GM15510 (cell line): ENCODE measurements around the gene PRMT9.

ENCODE experiments used
- POLR2A ChIP-seq: IDR thresholded peaks from 3 replicates; pipeline ENCODE4 v1.6.1; 2011; ENCODE audit warnings: borderline replicate concordance; ENCODE audit not compliant: insufficient read length; ENCODE audit errors: extremely low read depth

Gene PRMT9

GRCh38 chr4:147693218-147693617 is 9.3 kb upstream of the PRMT9 start:
- TF ChIP-seq POLR2A: no peak

- no peak for TF ChIP-seq POLR2A
These were observed 7.9 kb upstream of the PRMT9 start for GRCh38 chr4:147691820-147692219.

- no peak for TF ChIP-seq POLR2A
These were observed 5.1 kb upstream of the PRMT9 start for GRCh38 chr4:147689067-147689466.

- TF ChIP-seq POLR2A: no peak
These were observed 773 bp downstream of the PRMT9 start for GRCh38 chr4:147683188-147683591.

- TF ChIP-seq POLR2A: no peak
These were observed 1.2 kb downstream of the PRMT9 start for GRCh38 chr4:147682755-147683154.

- no peak for TF ChIP-seq POLR2A
These were observed 5.0 kb downstream of the PRMT9 start for GRCh38 chr4:147678796-147679549.

- TF ChIP-seq POLR2A: no peak
These were observed 5.9 kb downstream of the PRMT9 start for GRCh38 chr4:147678106-147678505.

- no peak for TF ChIP-seq POLR2A
These were observed 9.5 kb downstream of the PRMT9 start for GRCh38 chr4:147674496-147674895.

GRCh38 chr4:147674073-147674472 is 9.9 kb downstream of the PRMT9 start:
- no peak for TF ChIP-seq POLR2A

- TF ChIP-seq POLR2A: no peak
These were observed 25.5 kb downstream of the PRMT9 start for GRCh38 chr4:147658501-147658900.

GRCh38 chr4:147655639-147656038 is 28.3 kb downstream of the PRMT9 start:
- no peak for TF ChIP-seq POLR2A

- TF ChIP-seq POLR2A: no peak
These were observed 32.4 kb downstream of the PRMT9 start for GRCh38 chr4:147651563-147651962.

GRCh38 chr4:147648656-147649055 is 35.3 kb downstream of the PRMT9 start:
- TF ChIP-seq POLR2A: no peak

- TF ChIP-seq POLR2A: no peak
These were observed 38.9 kb downstream of the PRMT9 start for GRCh38 chr4:147645099-147645498.

GRCh38 chr4:147644471-147644870 is 39.5 kb downstream of the PRMT9 start:
- no peak for TF ChIP-seq POLR2A

- TF ChIP-seq POLR2A: no peak
These were observed 40.3 kb downstream of the PRMT9 start for GRCh38 chr4:147643616-147644015.
